GM12874 (cell line): ENCODE results near the gene DUSP6.

Experiments used
- TF ChIP-seq, protein P1 (sequence below): IDR thresholded peaks from 2 replicates; pipeline ENCODE4 v1.5.1; 2011; ENCODE audit warnings: low read depth, mild to moderate bottlenecking, control low read depth, low read length, moderate library complexity; ENCODE audit not compliant: insufficient read depth

Gene DUSP6

DNA sequence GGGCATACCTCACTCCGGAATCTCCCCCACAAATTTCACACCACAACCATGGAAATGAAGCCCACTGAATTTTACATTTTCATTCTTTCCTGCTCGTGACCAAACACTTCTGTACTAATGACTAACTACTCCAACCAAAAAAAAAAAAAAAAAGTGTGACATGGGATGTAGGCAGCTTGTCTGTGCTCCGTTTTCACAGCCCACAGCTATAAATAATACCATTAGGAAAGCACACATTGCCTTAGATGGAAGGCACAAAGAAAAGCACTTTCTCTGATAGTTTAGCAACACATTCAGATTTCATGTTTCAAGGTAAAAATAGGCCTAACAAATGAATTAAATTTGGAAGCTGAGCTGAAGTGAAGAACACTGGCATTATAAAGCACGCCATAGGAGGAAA lies 42.5 kb downstream of the DUSP6 start:
- TF ChIP-seq, protein P1, sequence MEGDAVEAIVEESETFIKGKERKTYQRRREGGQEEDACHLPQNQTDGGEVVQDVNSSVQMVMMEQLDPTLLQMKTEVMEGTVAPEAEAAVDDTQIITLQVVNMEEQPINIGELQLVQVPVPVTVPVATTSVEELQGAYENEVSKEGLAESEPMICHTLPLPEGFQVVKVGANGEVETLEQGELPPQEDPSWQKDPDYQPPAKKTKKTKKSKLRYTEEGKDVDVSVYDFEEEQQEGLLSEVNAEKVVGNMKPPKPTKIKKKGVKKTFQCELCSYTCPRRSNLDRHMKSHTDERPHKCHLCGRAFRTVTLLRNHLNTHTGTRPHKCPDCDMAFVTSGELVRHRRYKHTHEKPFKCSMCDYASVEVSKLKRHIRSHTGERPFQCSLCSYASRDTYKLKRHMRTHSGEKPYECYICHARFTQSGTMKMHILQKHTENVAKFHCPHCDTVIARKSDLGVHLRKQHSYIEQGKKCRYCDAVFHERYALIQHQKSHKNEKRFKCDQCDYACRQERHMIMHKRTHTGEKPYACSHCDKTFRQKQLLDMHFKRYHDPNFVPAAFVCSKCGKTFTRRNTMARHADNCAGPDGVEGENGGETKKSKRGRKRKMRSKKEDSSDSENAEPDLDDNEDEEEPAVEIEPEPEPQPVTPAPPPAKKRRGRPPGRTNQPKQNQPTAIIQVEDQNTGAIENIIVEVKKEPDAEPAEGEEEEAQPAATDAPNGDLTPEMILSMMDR: no peak

DNA sequence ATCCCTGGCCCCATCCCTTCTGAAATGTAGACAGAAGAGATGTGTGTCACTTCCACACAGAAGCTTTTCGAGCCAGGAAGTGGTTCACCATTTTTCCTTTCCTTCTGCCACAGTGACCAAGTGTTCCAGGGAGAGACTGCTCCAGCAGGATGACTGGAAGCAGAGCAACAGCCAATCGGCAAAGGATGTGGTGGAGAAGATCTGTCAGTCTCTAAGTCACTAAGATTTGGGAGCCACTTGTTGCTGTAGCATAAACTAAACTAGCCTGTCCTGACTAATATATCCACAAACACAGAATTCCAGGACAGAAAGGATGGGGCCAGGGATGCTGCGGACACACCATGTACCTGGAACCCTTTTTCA lies 42.9 kb downstream of the DUSP6 start:
- TF ChIP-seq, protein P1: no peak

DNA sequence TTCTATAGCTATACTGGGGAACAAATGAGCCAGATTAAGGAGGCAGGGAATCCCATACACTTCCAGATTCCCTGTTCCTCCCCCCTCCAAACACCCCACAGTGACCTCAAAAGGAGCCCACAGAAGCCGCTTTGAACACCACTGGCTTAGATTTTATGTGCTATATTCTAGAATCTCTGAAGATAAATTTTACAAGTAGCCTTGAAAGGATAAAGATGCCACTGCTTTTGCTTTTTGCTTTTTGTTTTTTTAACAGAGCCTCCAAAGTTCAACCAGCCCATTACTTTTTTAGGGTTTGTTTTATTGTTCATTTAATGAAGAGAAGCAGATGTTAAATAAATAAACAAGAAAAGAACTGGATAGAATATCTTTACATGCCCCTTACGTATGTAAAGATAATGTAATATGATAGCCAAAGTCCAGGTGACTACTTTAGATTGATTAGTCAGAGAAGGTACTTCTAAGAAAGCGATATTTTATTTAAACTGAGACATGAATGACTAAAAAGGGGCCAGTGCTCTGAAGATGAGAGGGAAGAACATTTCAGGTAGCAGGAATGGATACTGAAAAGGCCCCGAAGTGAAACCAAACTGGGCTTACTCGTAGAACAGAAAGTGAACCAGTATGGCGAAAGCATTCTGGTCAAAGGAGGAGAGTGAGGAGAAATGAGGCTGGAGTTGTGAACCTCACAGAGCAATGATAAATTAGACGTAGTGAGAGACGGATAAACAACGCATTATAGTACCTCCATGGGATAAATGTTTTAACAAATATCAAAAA lies 44.6 kb downstream of the DUSP6 start:
- TF ChIP-seq, protein P1: no peak

DNA sequence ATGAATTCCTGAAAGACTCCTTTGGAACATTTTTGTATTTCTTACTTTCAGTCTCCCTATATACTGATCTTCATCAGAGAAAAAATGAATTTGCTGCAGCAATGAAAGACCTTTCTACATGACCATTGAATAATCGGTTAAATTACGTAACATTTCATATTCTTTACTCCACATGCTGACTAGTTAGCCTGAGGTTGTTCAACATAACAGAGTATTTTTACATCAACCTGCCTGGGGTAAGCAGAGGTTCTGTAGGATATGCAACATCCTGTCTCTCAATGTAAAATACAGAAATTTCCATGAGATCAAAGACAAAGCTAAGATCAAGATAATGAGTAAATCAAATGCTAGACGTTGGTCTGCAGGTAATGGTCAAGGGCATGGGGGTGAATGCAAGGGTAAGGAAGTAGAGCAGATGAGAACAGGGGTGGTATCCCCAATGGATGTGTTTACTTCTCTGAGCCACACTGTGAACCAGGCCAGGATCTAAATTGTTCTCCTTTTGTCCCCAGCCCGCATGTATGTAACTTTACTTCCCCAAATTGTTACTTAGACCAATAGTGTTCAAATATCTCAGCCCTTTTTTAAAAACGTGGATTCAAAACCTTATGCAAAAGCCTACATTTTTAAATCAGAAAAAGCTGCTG lies 45.4 kb downstream of the DUSP6 start:
- TF ChIP-seq, protein P1: no peak

DNA sequence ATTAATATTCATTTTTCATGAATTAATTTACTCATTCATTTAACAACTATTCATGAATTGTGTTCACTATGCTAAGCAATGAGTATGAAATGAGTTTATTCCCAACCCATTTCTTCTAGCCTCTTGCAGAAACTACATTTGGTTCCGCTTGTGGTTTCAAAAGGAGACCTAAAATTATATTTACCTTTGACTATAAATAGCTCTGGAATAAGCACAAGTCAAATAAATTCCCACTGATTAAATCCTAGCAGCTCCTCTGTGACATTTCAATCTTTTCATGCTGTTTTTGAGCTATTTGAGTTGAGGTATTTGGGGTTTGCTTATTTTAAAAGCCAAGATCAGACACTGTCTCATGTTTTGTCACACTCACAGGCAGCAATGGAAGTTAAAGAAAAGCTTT lies 46.9 kb downstream of the DUSP6 start:
- TF ChIP-seq, protein P1: no peak

DNA sequence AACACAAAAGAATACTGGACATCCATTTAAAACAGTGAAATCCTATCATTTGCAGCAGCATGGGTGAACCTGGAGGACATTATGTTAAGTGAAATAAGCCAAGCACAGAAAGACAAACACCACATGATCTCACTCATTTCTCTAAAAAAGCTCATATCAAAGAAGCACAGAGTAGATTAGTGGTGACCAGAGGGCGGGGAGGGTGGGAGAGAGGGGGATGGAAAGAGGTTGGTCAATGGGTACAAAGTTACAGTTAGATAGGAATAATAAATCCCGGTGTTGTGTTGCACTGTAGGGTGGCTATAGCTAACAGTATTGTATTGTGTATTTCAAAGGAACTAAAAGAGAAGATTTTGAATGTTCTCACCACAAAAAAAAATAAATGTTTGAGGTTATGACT lies 52.4 kb downstream of the DUSP6 start:
- TF ChIP-seq, protein P1: no peak

DNA sequence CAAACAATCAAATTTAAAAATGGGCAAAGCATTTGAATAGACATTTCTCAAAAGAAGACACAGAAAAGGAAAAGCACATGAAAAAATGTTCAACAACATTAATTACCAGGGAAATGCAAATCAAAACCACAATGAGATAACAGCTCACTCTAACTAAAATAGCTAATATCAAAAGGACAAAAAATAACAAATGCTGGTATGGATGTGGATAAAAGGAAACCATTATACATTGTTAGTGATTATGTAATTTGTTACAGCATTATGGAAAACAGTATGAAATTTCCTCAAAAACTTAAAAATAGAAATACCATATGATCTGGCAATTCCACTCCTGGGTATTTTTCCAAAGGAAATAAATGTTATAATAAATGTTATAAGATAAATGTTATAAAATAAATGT lies 52.9 kb downstream of the DUSP6 start:
- TF ChIP-seq, protein P1: no peak
